Liver (tissue), 9 donors: ENCODE data around the gene PLAU. TPM values are rescaled to one million over a fixed set of nuclear protein-coding genes. Genes with fewer than 3 reads are reported as not detected.
"Not testable (repeated sequence)": the region's sequence is repeated elsewhere in the genome, so short reads cannot be mapped to it uniquely, and the experiment has no call there.

Source experiments
- DNase-seq: peaks from one replicate; pipeline ENCODE4 v3.0.0-alpha.2; 2017; ENCODE audit warnings: low spot score
- H3K27ac ChIP-seq, 2 donors: one replicate each; pipeline ENCODE4 v1.7.0; 2013; ENCODE audit warnings: inconsistent platforms in 2 of 2, low read length in 2 of 2, control low read depth in 1 of 2, low read depth in 1 of 2, mild to moderate bottlenecking in 1 of 2
- H3K27me3 ChIP-seq, 4 donors: one replicate each; pipeline versions ENCODE4 v1.6.1 to v1.7.0; 2013; ENCODE audit warnings: low read length in 3 of 4, inconsistent platforms in 1 of 4, mild to moderate bottlenecking in 1 of 4, moderate library complexity in 1 of 4; ENCODE audit not compliant: control insufficient read depth in 4 of 4, insufficient read depth in 4 of 4
- H3K36me3 ChIP-seq, 4 donors: one replicate each; pipeline versions ENCODE4 v1.6.1 to v1.7.0; 2013; ENCODE audit warnings: low read length in 3 of 4, mild to moderate bottlenecking in 3 of 4, low read depth in 1 of 4, moderate library complexity in 1 of 4; ENCODE audit not compliant: control insufficient read depth in 4 of 4, insufficient read depth in 3 of 4
- H3K4me1 ChIP-seq, 4 donors: one replicate each; pipeline versions ENCODE4 v1.6.1 to v1.7.0; 2013; ENCODE audit warnings: low read length in 3 of 4, mild to moderate bottlenecking in 3 of 4, moderate library complexity in 1 of 4; ENCODE audit not compliant: control insufficient read depth in 4 of 4, insufficient read depth in 4 of 4
- H3K4me3 ChIP-seq, 3 donors: one replicate each; pipeline versions ENCODE4 v1.6.1 to v1.7.0; 2013; ENCODE audit warnings: low read length in 3 of 3, control low read depth in 1 of 3, low read depth in 1 of 3, mild to moderate bottlenecking in 1 of 3
- H3K9ac ChIP-seq, 2 donors: one replicate each; pipeline ENCODE4 v1.7.0; 2013; ENCODE audit warnings: low read length in 2 of 2, mild to moderate bottlenecking in 2 of 2, moderate library complexity in 2 of 2, control low read depth in 1 of 2, low read depth in 1 of 2
- H3K9me3 ChIP-seq, 4 donors: one replicate each; pipeline versions ENCODE4 v1.6.1 to v1.7.0; 2013; ENCODE audit warnings: low read length in 3 of 4; ENCODE audit not compliant: control insufficient read depth in 4 of 4
- ATF3 ChIP-seq: IDR thresholded peaks from 2 replicates; pipeline ENCODE4 v1.6.1; 2016; ENCODE audit warnings: antibody characterized with exemption
- EGR1 ChIP-seq, 2 donors: IDR thresholded peaks; 2 replicates each; pipeline ENCODE4 v1.6.1; 2016 to 2018; ENCODE audit warnings: antibody characterized with exemption in 2 of 2, low read depth in 2 of 2
- FOXA2 ChIP-seq: IDR thresholded peaks from 2 replicates; pipeline ENCODE4 v1.6.1; 2016; ENCODE audit warnings: antibody characterized with exemption
- GABPA ChIP-seq, 2 donors: IDR thresholded peaks in 1 of 2; conservative IDR thresholded peaks in 1 of 2; 2 replicates each; pipeline ENCODE4 v1.6.1; 2016; ENCODE audit warnings: antibody characterized with exemption in 2 of 2, mild to moderate bottlenecking in 1 of 2, moderate library complexity in 1 of 2
- HNF4G ChIP-seq: IDR thresholded peaks from 2 replicates; pipeline ENCODE4 v1.6.1; 2016; ENCODE audit warnings: antibody characterized with exemption
- JUND ChIP-seq, 2 donors: IDR thresholded peaks; 2 replicates each; pipeline ENCODE4 v1.6.1; 2016; ENCODE audit warnings: antibody characterized with exemption in 2 of 2
- RAD21 ChIP-seq, 2 donors: IDR thresholded peaks; 2 replicates each; pipeline ENCODE4 v1.6.1; 2016; ENCODE audit warnings: antibody characterized with exemption in 2 of 2, mild to moderate bottlenecking in 2 of 2
- RXRA ChIP-seq, 2 donors: IDR thresholded peaks; 2 replicates each; pipeline ENCODE4 v1.6.1; 2017 to 2018; ENCODE audit warnings: antibody characterized with exemption in 2 of 2, mild to moderate bottlenecking in 1 of 2
- SP1 ChIP-seq: IDR thresholded peaks from 2 replicates; pipeline ENCODE4 v1.6.1; 2018; ENCODE audit warnings: antibody characterized with exemption, mild to moderate bottlenecking
- TAF1 ChIP-seq: conservative IDR thresholded peaks from 2 replicates; pipeline ENCODE4 v1.6.1; 2016; ENCODE audit warnings: antibody characterized with exemption, mild to moderate bottlenecking
- YY1 ChIP-seq: IDR thresholded peaks from 2 replicates; pipeline ENCODE4 v1.6.1; 2016; ENCODE audit warnings: antibody characterized with exemption, mild to moderate bottlenecking
- WGBS: extraction: QIAGEN DNeasy Blood & Tissue Kit; methylation state at CpG from one replicate; pipeline ENCODE4 v1.1.7; 2013; 5-methylcytosine and 5-hydroxymethylcytosine counted together
- polyA plus RNA-seq, 2 donors: library from polyadenylated mRNA; stranded (reverse) in 1 of 2; unstranded in 1 of 2; fragments of 200-250 nt in 1 of 2; fragments of >200 nt in 1 of 2; fragmentation: Nextera tagmentation in 1 of 2; extraction: Ambion mirVana in 1 of 2; gene quantifications; one replicate each; pipeline versions ENCODE4 v1.2.1 to v1.2.3, GENCODE V29; 2013 to 2015
- total RNA-seq, 2 donors: library from RNA; depleted of rRNA; stranded (reverse); fragments of >200 nt; gene quantifications; one replicate each; pipeline ENCODE4 v1.2.3, GENCODE V29; 2014
- TF ChIP-seq, protein P1 (sequence below): IDR thresholded peaks from 2 replicates; pipeline ENCODE4 v1.6.1; 2016; ENCODE audit warnings: antibody characterized with exemption
- TF ChIP-seq, protein P2 (sequence below): fragments of 150-350 bp; IDR thresholded peaks from 2 replicates; pipeline ENCODE4 v1.5.1; 2017; ENCODE audit warnings: improper control_type of control experiment, low read depth, low read length; ENCODE audit not compliant: missing input control
- TF ChIP-seq, protein P3 (sequence below): IDR thresholded peaks from 2 replicates; pipeline ENCODE4 v1.6.1; 2016; ENCODE audit warnings: antibody characterized with exemption
- donor health status: healthy.
- donor health status: healthy.
- donor health status: healthy.
- donor health status: healthy.
- donor health status: healthy.

The PLAU gene
- total and polyA plus RNA-seq, 4 donors: 0.40 to 1.0 (median 0.79) TPM

GRCh38 chr10:73924935-73925334 is 14.0 kb downstream of the PLAU start:
- TF ChIP-seq HNF4G (no peak), ATF3 (no peak)
- TF ChIP-seq, protein P1, sequence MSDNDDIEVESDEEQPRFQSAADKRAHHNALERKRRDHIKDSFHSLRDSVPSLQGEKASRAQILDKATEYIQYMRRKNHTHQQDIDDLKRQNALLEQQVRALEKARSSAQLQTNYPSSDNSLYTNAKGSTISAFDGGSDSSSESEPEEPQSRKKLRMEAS: no peak
- no peak for DNase-seq

GRCh38 chr10:73925539-73925938 is 14.6 kb downstream of the PLAU start:
- Histone ChIP-seq H3K9ac (no peak overlapping the region), H3K9me3 (no peaks in the 10 kb centered on the region), H3K4me3 (no peak overlapping the region), H3K4me1 (no peaks in the 10 kb centered on the region), H3K27ac (no peak overlapping the region), H3K27me3 (no peaks in the 10 kb centered on the region), H3K36me3 (no peaks in the 10 kb centered on the region)
- WGBS: 86% methylated on average over 4 of the region's 4 CpGs
- TF ChIP-seq JUND (IDR thresholded peaks at IDR 0.05) (no peak), RXRA (IDR thresholded peaks at IDR 0.05) (no peak), SP1 (no peak), YY1 (no peak), EGR1 (IDR thresholded peaks at IDR 0.05; ENCODE audit: low read depth in 2 of 2) (no peak), HNF4G (no peak), GABPA (IDR thresholded peaks at IDR 0.05 in 1 of 2, conservative IDR thresholded peaks at IDR 0.05 in 1 of 2) (no peak), RAD21 (IDR thresholded peaks at IDR 0.05) (no peak), TAF1 (no peak)
- TF ChIP-seq, protein P2, sequence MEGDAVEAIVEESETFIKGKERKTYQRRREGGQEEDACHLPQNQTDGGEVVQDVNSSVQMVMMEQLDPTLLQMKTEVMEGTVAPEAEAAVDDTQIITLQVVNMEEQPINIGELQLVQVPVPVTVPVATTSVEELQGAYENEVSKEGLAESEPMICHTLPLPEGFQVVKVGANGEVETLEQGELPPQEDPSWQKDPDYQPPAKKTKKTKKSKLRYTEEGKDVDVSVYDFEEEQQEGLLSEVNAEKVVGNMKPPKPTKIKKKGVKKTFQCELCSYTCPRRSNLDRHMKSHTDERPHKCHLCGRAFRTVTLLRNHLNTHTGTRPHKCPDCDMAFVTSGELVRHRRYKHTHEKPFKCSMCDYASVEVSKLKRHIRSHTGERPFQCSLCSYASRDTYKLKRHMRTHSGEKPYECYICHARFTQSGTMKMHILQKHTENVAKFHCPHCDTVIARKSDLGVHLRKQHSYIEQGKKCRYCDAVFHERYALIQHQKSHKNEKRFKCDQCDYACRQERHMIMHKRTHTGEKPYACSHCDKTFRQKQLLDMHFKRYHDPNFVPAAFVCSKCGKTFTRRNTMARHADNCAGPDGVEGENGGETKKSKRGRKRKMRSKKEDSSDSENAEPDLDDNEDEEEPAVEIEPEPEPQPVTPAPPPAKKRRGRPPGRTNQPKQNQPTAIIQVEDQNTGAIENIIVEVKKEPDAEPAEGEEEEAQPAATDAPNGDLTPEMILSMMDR: no peak
- TF ChIP-seq, protein P1: no peak
- DNase-seq: no peak

More at GRCh38 chr10:73924935-73925334, 14.0 kb downstream of the PLAU start:
- Histone ChIP-seq H3K27ac (no peak overlapping the region), H3K36me3 (no peaks in the 10 kb centered on the region), H3K4me1 (no peaks in the 10 kb centered on the region), H3K27me3 (no peaks in the 10 kb centered on the region), H3K9ac (no peak overlapping the region), H3K9me3 (no peaks in the 10 kb centered on the region), H3K4me3 (no peak overlapping the region)
- 98% methylated on average over 1 of the region's 1 CpG for WGBS

- no peak overlapping the region for H3K27ac ChIP-seq
- DNase-seq: no peak
- H3K9me3 ChIP-seq: no peaks in the 10 kb centered on the region
- TF ChIP-seq, protein P3, sequence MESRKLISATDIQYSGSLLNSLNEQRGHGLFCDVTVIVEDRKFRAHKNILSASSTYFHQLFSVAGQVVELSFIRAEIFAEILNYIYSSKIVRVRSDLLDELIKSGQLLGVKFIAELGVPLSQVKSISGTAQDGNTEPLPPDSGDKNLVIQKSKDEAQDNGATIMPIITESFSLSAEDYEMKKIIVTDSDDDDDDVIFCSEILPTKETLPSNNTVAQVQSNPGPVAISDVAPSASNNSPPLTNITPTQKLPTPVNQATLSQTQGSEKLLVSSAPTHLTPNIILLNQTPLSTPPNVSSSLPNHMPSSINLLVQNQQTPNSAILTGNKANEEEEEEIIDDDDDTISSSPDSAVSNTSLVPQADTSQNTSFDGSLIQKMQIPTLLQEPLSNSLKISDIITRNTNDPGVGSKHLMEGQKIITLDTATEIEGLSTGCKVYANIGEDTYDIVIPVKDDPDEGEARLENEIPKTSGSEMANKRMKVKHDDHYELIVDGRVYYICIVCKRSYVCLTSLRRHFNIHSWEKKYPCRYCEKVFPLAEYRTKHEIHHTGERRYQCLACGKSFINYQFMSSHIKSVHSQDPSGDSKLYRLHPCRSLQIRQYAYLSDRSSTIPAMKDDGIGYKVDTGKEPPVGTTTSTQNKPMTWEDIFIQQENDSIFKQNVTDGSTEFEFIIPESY: no peak
- TF ChIP-seq, protein P1: no peak
- TF ChIP-seq HNF4G (no peak), JUND (IDR thresholded peaks at IDR 0.05) (no peak), FOXA2 (no peak)
- no peak overlapping the region for H3K9ac ChIP-seq
- H3K27me3 ChIP-seq: no peaks in the 10 kb centered on the region
- H3K4me3 ChIP-seq: no peak overlapping the region
- no peaks in the 10 kb centered on the region for H3K36me3 ChIP-seq
- H3K4me1 ChIP-seq: no peaks in the 10 kb centered on the region
- WGBS: 82% methylated on average over 5 of the region's 5 CpGs
Measured at GRCh38 chr10:73926152-73926764, 15.3 kb downstream of the PLAU start.

DNA sequence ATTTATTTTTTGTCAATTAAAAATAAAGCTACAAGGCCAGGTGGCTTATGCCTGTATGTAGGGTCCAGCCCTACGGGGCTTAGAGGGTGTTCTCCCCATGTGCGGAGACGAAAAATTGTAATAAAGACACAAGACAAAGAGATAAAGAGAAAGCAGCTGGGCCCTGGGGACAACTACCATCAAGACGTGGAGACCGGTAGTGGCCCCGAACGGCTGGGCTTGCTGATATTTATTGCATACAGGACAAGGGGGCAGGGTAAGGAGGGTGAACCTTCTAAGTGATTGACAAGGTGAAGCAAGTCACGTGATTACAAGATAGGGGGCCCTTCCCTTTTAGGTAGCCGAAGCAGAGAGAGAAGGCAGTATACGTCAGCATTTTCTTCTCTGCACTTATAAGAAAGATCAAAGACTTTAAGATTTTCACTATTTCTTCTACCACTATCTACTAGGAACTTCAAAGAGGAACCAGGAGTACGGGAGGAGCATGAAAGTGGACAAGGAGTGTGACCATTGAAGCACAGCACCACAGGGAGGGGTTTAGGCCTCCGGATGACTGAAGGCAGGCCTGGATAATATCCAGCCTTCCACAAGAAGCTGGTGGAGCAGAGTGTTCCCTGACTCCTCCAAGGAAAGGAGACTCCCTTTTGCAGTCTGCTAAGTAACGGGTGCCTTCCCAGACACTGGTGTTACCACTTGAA is 19.8 kb downstream of the PLAU start:
- H3K36me3 ChIP-seq, H3K9ac ChIP-seq, H3K4me1 ChIP-seq, H3K4me3 ChIP-seq, DNase-seq, H3K27ac ChIP-seq, H3K27me3 ChIP-seq, H3K9me3 ChIP-seq: not testable (repeated sequence)
- 92% methylated on average over 13 of the region's 13 CpGs for WGBS
